SK-N-MC (cell line): ENCODE data around the gene FDX2.

Experiments used
- EZH2 ChIP-seq: fragments of 200-600 bp; sonication (generic); IDR thresholded peaks from one replicate; pipeline ENCODE4 v1.6.1; 2017; ENCODE audit warnings: antibody characterized with exemption
- FOXP2 ChIP-seq: optimal IDR thresholded peaks from 2 replicates; pipeline ENCODE3; 2011; ENCODE audit warnings: mild to moderate bottlenecking, moderate library complexity; ENCODE audit not compliant: insufficient read depth; ENCODE audit errors: extremely low read length, control extremely low read depth
- POLR2AphosphoS5 ChIP-seq: IDR thresholded peaks from 2 replicates; pipeline ENCODE4 v1.6.1; 2012; ENCODE audit warnings: mild to moderate bottlenecking, low read depth, low read length, borderline replicate concordance

GRCh38 chr19:10333758-10334587 is 18.2 kb upstream of the FDX2 start:
- TF ChIP-seq EZH2 (no peak), POLR2AphosphoS5 (no peak), FOXP2 (no peak)
